Epithelial cell of proximal tubule (primary cell): ENCODE results near the gene EGFLAM. TPM values are rescaled to one million over a fixed set of nuclear protein-coding genes. Genes with fewer than 3 reads are reported as not detected.
"Not testable (repeated sequence)": the region's sequence is repeated elsewhere in the genome, so short reads cannot be mapped to it uniquely, and the experiment has no call there.

ENCODE experiments used
- DNase-seq: peaks from one replicate; pipeline ENCODE4 v3.0.0-alpha.2; 2011; ENCODE audit warnings: low read depth
- H3K4me3 ChIP-seq: 2 replicates; pipeline ENCODE4 v1.5.1; 2011; ENCODE audit warnings: low read depth, mild to moderate bottlenecking, low read length
- CTCF ChIP-seq: conservative IDR thresholded peaks from 2 replicates; pipeline ENCODE4 v1.5.1; 2012; ENCODE audit warnings: low read depth, mild to moderate bottlenecking, low read length
- total RNA-seq: library from RNA; depleted of rRNA; stranded (reverse); fragments of >200 nt; gene quantifications from 2 replicates; pipeline ENCODE4 v1.2.3, GENCODE V29; 2015

The EGFLAM gene
- total RNA-seq, 1 donor from 2014 or later, result 0.17 TPM

GRCh38 chr5:38403877-38404635 is 145.7 kb downstream of the EGFLAM start:
- TF ChIP-seq CTCF, result no peak
- DNase-seq, result no peak

GRCh38 chr5:38404667-38405276 is 146.4 kb downstream of the EGFLAM start:
- peak; percentile 80 for TF ChIP-seq CTCF
- H3K4me3 ChIP-seq, result no peak overlapping the region
- no peak for DNase-seq

More at GRCh38 chr5:38403877-38404635, 145.7 kb downstream of the EGFLAM start:
- no peak overlapping the region for H3K4me3 ChIP-seq

- H3K4me3 ChIP-seq, result no peak overlapping the region
- DNase-seq, result no peak
- no peak for TF ChIP-seq CTCF
Observed at GRCh38 chr5:38408446-38409198, 150.3 kb downstream of the EGFLAM start.

GRCh38 chr5:38410304-38410990 is 152.1 kb downstream of the EGFLAM start:
- no peak for TF ChIP-seq CTCF
- H3K4me3 ChIP-seq, result no peak overlapping the region
- DNase-seq, result no peak

GRCh38 chr5:38413696-38414095 is 155.3 kb downstream of the EGFLAM start:
- no peak for DNase-seq
- no peak overlapping the region for H3K4me3 ChIP-seq
- no peak for TF ChIP-seq CTCF

GRCh38 chr5:38414348-38414747 is 156.0 kb downstream of the EGFLAM start:
- TF ChIP-seq CTCF, result no peak
- DNase-seq, result no peak

GRCh38 chr5:38415772-38416171 is 157.4 kb downstream of the EGFLAM start:
- H3K4me3 ChIP-seq, result not testable (repeated sequence)

More at GRCh38 chr5:38414348-38414747, 156.0 kb downstream of the EGFLAM start:
- no peak overlapping the region for H3K4me3 ChIP-seq

More at GRCh38 chr5:38415772-38416171, 157.4 kb downstream of the EGFLAM start:
- not testable (repeated sequence) for DNase-seq
